GM21447 (cell line): ENCODE data around the gene NPR2.

Experiments used
- ATAC-seq: cut with Tn5 transposase; IDR thresholded peaks from one replicate; pipeline ENCODE4 v1.9.1; 2021; ENCODE audit not compliant: unreplicated experiment

The NPR2 gene

GRCh38 chr9:35852876-35853865 lies 61.8 kb downstream of the NPR2 start:
- ATAC-seq, result no peak

- no peak for ATAC-seq
These were observed 62.8 kb downstream of the NPR2 start for GRCh38 chr9:35854091-35854762.

- no peak for ATAC-seq
These were observed 64.8 kb downstream of the NPR2 start for GRCh38 chr9:35856206-35856605.

GRCh38 chr9:35856882-35857281 lies 65.5 kb downstream of the NPR2 start:
- ATAC-seq, result no peak

- no peak for ATAC-seq
These were observed 67.1 kb downstream of the NPR2 start for GRCh38 chr9:35858458-35858857.
